Sigmoid colon (tissue), 3 donors: ENCODE results near the gene STAT5B.

Experiments used
- CTCF ChIP-seq, 4 experiments: fragments of 450-650 bp in 3 of 4; fragments of 200-600 bp in 1 of 4; IDR thresholded peaks; one replicate each; pipeline ENCODE4 v1.5.1; 2016 to 2019; ENCODE audit warnings: antibody characterized with exemption in 4 of 4, mild to moderate bottlenecking in 3 of 4, moderate library complexity in 2 of 4
- POLR2A ChIP-seq, 2 donors: fragments of 450-650 bp; IDR thresholded peaks; one replicate each; pipeline ENCODE4 v1.6.1; 2016; ENCODE audit warnings: antibody characterized with exemption in 2 of 2, mild to moderate bottlenecking in 2 of 2, moderate library complexity in 2 of 2

- TF ChIP-seq POLR2A (IDR thresholded peaks at IDR 0.05) (no peak), CTCF (IDR thresholded peaks at IDR 0.05) (no peak)
Observed at GRCh38 chr17:42199416-42200011, 76.7 kb downstream of the STAT5B start.
